SK-MEL-5 (cell line): ENCODE results near the gene CELF5. TPM values are rescaled to one million over a fixed set of nuclear protein-coding genes. Genes with fewer than 3 reads are reported as not detected.
"Not testable (repeated sequence)": the region's sequence is repeated elsewhere in the genome, so short reads cannot be mapped to it uniquely, and the experiment has no call there.

ENCODE experiments used
- DNase-seq: peaks from one replicate; pipeline ENCODE4 v3.0.0-alpha.2; 2016; ENCODE audit warnings: low read depth, low spot score
- in situ Hi-C: cut with HindIII; loops from 2 replicates; pipeline ENCODE4 v1.10.0; 2016; ENCODE audit warnings: low sequenced_read_pairs, high pct_unique_total_duplicates, low pct_unique_long_range_greater_than_20kb
- total RNA-seq: library from RNA; depleted of rRNA; stranded (reverse); fragments of >200 nt; shearing (Covaris generic); gene quantifications from 2 replicates; pipeline ENCODE4 v1.2.3, GENCODE V29; 2014

Gene CELF5
- total RNA-seq, 1 experiment from 2014 or later: not detected

GRCh38 chr19:3276341-3276799 lies 51.9 kb downstream of the CELF5 start:
- in situ Hi-C loops: no loop called here
- DNase-seq: no peak

GRCh38 chr19:3277649-3278048 lies 53.2 kb downstream of the CELF5 start:
- in situ Hi-C loops: no loop called here
- DNase-seq: no peak

GRCh38 chr19:3278294-3278693 lies 53.8 kb downstream of the CELF5 start:
- in situ Hi-C loops: no loop called here
- no peak for DNase-seq

GRCh38 chr19:3278749-3279148 lies 54.3 kb downstream of the CELF5 start:
- no peak for DNase-seq
- in situ Hi-C loops: no loop called here

- no peak for DNase-seq
- in situ Hi-C loops: no loop called here
Measured at GRCh38 chr19:3279306-3279705, 54.8 kb downstream of the CELF5 start.

- no peak for DNase-seq
- in situ Hi-C loops: no loop called here
Measured at GRCh38 chr19:3281026-3281425, 56.6 kb downstream of the CELF5 start.

- no peak for DNase-seq
- in situ Hi-C loops: no loop called here
Measured at GRCh38 chr19:3282155-3282554, 57.7 kb downstream of the CELF5 start.

GRCh38 chr19:3282564-3282963 lies 58.1 kb downstream of the CELF5 start:
- no peak for DNase-seq
- in situ Hi-C loops: no loop called here

GRCh38 chr19:3283246-3283751 lies 58.8 kb downstream of the CELF5 start:
- in situ Hi-C loops: no loop called here
- DNase-seq: no peak

GRCh38 chr19:3283886-3284657 lies 59.6 kb downstream of the CELF5 start:
- in situ Hi-C loops: no loop called here
- no peak for DNase-seq

GRCh38 chr19:3284759-3285646 lies 60.5 kb downstream of the CELF5 start:
- DNase-seq: peak; percentile 53
- in situ Hi-C loops: no loop called here

GRCh38 chr19:3285647-3286176 lies 61.3 kb downstream of the CELF5 start:
- no peak for DNase-seq
- in situ Hi-C loops: no loop called here

- peak; percentile 31 for DNase-seq
- in situ Hi-C loops: no loop called here
Measured at GRCh38 chr19:3287814-3288213, 63.4 kb downstream of the CELF5 start.

- in situ Hi-C loops, DNase-seq: not testable (repeated sequence)
Measured at GRCh38 chr19:3288437-3288836, 64.0 kb downstream of the CELF5 start.

GRCh38 chr19:3289971-3290569 lies 65.6 kb downstream of the CELF5 start:
- in situ Hi-C loops: no loop called here
- no peak for DNase-seq

GRCh38 chr19:3290858-3291257 lies 66.4 kb downstream of the CELF5 start:
- in situ Hi-C loops, DNase-seq: not testable (repeated sequence)

- in situ Hi-C loops: no loop called here
- no peak for DNase-seq
Measured at GRCh38 chr19:3291644-3292043, 67.2 kb downstream of the CELF5 start.
